Thyroid gland (tissue), 4 donors: ENCODE measurements around the gene GNAQ. TPM values are rescaled to one million over a fixed set of nuclear protein-coding genes. Genes with fewer than 3 reads are reported as not detected.
"Not testable (repeated sequence)": the region's sequence is repeated elsewhere in the genome, so short reads cannot be mapped to it uniquely, and the experiment has no call there.

Experiments used
- DNase-seq, 2 donors: peaks; one replicate each; pipeline ENCODE4 v3.0.0-alpha.2; 2019
- H3K27ac ChIP-seq, 3 donors: fragments of 200-600 bp; sonication (generic); 1 replicate in 2 of 3; 2 replicates in 1 of 3; pipeline ENCODE4 v1.5.1; 2016 to 2019; ENCODE audit warnings: mild to moderate bottlenecking in 1 of 3, moderate library complexity in 1 of 3
- H3K27me3 ChIP-seq: fragments of 200-600 bp; sonication (generic); one replicate; pipeline ENCODE4 v1.5.1; 2019
- H3K36me3 ChIP-seq, 2 donors: fragments of 200-600 bp; sonication (generic); one replicate each; pipeline ENCODE4 v1.5.1; 2016 to 2019
- H3K4me1 ChIP-seq, 2 donors: fragments of 200-600 bp; sonication (generic); one replicate each; pipeline ENCODE4 v1.5.1; 2017 to 2019
- H3K4me3 ChIP-seq, 3 donors: fragments of 200-600 bp; sonication (generic); replicated peaks in 1 of 3; 1 replicate in 2 of 3; 2 replicates in 1 of 3; pipeline ENCODE4 v1.5.1; 2016; ENCODE audit warnings: mild to moderate bottlenecking in 1 of 3
- H3K9me3 ChIP-seq: fragments of 200-600 bp; sonication (generic); one replicate; pipeline ENCODE4 v1.5.1; 2017
- POLR2A ChIP-seq, 2 donors: fragments of 450-650 bp; IDR thresholded peaks; one replicate each; pipeline ENCODE4 v1.6.1; 2017; ENCODE audit warnings: antibody characterized with exemption in 2 of 2, mild to moderate bottlenecking in 2 of 2, moderate library complexity in 1 of 2
- WGBS, 2 donors: methylation state at CpG; one replicate each; pipeline ENCODE4 v1.1.5; 2017; 5-methylcytosine and 5-hydroxymethylcytosine counted together
- intact Hi-C: fragments of 100-400 bp; cut with DNase I; formaldehyde crosslinking; loops from one replicate; pipeline ENCODE4 v1.15.1; 2023
- total RNA-seq, 4 donors: library from RNA; depleted of rRNA; stranded (reverse); fragments of >200 nt; gene quantifications; one replicate each; pipeline ENCODE4 v1.2.3, GENCODE V29; 2016
- TF ChIP-seq, protein P1 (sequence below), 6 experiments: fragments of 200-600 bp in 3 of 6; fragments of 450-650 bp in 3 of 6; sonication (generic) in 3 of 6; IDR thresholded peaks; one replicate each; pipeline ENCODE4 v1.5.1; 2016 to 2019; ENCODE audit warnings: antibody characterized with exemption in 6 of 6, mild to moderate bottlenecking in 2 of 6, inconsistent platforms in 1 of 6, moderate library complexity in 1 of 6

GNAQ gene
- total RNA-seq, 4 donors from 2014 or later = 40.0 to 60.8 (median 58.1) TPM

GRCh38 chr9:77871483-77871882 lies 160.1 kb downstream of the GNAQ start:
- DNase-seq = no peak
- Histone ChIP-seq H3K36me3 (no peaks in the 10 kb centered on the region), H3K4me3 (no peak overlapping the region), H3K4me1 (peaks cover 9 to 15% of the 10 kb centered on the region in 2 donors), H3K27me3 (no peaks in the 10 kb centered on the region), H3K27ac (no peak overlapping the region), H3K9me3 (no peaks in the 10 kb centered on the region)
- TF ChIP-seq, protein P1, sequence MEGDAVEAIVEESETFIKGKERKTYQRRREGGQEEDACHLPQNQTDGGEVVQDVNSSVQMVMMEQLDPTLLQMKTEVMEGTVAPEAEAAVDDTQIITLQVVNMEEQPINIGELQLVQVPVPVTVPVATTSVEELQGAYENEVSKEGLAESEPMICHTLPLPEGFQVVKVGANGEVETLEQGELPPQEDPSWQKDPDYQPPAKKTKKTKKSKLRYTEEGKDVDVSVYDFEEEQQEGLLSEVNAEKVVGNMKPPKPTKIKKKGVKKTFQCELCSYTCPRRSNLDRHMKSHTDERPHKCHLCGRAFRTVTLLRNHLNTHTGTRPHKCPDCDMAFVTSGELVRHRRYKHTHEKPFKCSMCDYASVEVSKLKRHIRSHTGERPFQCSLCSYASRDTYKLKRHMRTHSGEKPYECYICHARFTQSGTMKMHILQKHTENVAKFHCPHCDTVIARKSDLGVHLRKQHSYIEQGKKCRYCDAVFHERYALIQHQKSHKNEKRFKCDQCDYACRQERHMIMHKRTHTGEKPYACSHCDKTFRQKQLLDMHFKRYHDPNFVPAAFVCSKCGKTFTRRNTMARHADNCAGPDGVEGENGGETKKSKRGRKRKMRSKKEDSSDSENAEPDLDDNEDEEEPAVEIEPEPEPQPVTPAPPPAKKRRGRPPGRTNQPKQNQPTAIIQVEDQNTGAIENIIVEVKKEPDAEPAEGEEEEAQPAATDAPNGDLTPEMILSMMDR (IDR thresholded peaks at IDR 0.05) = no peak
- TF ChIP-seq POLR2A (IDR thresholded peaks at IDR 0.05) = no peak
- WGBS, 2 donors = 94 to 95% methylated on average over 1 of the region's 1 CpG
- intact Hi-C loops = no loop called here

DNA sequence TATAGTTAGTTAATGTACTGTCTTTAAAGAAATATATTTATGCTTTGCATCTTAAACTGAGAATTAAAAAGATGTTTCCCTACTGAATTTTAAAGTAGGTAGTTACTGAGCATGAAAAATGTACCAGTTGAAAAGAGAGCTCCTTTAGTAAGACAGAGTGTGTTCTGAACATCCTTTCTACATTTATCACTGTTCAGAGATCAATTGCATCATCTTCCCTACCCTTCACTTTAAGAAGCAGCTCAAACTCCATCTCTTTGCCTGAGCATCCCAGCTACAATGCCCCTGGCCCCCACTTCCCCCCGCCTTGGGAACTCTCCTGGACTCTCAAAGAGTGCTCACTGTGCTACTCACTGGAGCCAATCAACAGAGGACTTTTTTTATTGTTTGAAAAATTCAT lies 164.7 kb downstream of the GNAQ start:
- Histone ChIP-seq H3K4me1 (no peaks in the 10 kb centered on the region), H3K36me3 (no peaks in the 10 kb centered on the region), H3K27me3 (no peaks in the 10 kb centered on the region), H3K27ac (no peak overlapping the region), H3K9me3 (no peaks in the 10 kb centered on the region), H3K4me3 (no peak overlapping the region)
- no peak for DNase-seq
- TF ChIP-seq, protein P1 (IDR thresholded peaks at IDR 0.05) = no peak
- TF ChIP-seq POLR2A (IDR thresholded peaks at IDR 0.05) = no peak
- 87 to 88% methylated on average over 1 of the region's 1 CpG for WGBS, 2 donors
- intact Hi-C loops = no loop called here

DNA sequence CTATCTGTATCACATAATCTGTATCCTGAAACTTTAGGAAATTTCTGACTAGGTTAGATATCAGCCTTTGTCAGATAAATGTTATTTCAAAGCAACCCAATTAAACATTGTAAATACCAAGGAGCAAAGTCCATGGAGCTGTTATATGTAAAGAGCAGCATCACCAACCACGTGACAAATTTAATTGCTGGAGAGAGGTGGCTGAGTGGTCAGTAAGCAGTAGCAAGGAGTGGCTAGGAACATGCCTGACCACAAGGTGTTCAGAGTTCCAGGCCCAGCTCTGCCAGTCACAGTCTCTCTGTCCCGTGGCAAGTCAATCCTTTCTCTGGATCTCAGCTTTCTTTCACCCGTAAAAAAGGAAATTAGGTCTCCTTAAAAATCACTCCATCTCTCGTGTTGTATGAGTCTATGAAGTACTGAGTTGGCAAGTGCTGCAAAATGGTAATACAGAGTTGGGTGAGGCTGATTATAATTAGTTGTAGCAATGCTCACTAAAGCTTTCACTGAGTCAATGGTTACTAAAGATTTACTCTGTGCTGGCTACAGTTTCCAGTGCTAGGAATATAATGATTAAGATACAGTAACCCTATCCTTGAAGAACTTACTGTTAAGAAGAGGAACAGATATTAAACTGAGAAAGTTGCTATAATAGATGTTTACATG lies 166.1 kb downstream of the GNAQ start:
- no peaks in the 10 kb centered on the region for H3K36me3 ChIP-seq
- DNase-seq = no peak
- WGBS, 2 donors = 88 to 91% methylated on average over 4 of the region's 4 CpGs

GRCh38 chr9:77864211-77864889 lies 167.3 kb downstream of the GNAQ start:
- intact Hi-C loops = no loop called here
- DNase-seq = no peak

More for the DNA sequence above, 166.1 kb downstream of the GNAQ start:
- H3K4me3 ChIP-seq = no peak overlapping the region
- H3K4me1 ChIP-seq = no peaks in the 10 kb centered on the region
- no peaks in the 10 kb centered on the region for H3K9me3 ChIP-seq
- no peak overlapping the region for H3K27ac ChIP-seq
- intact Hi-C loops = no loop called here
- no peak for TF ChIP-seq POLR2A (IDR thresholded peaks at IDR 0.05)
- TF ChIP-seq, protein P1 (IDR thresholded peaks at IDR 0.05) = no peak
- no peaks in the 10 kb centered on the region for H3K27me3 ChIP-seq

GRCh38 chr9:77863638-77864037 lies 168.0 kb downstream of the GNAQ start:
- intact Hi-C loops, DNase-seq, H3K36me3 ChIP-seq, H3K27ac ChIP-seq, H3K27me3 ChIP-seq, H3K4me3 ChIP-seq, H3K9me3 ChIP-seq, H3K4me1 ChIP-seq: not testable (repeated sequence)
- WGBS, 2 donors = 95 to 96% methylated on average over 5 of the region's 5 CpGs

More at GRCh38 chr9:77864211-77864889, 167.3 kb downstream of the GNAQ start:
- Histone ChIP-seq H3K9me3 (no peaks in the 10 kb centered on the region), H3K27me3 (no peaks in the 10 kb centered on the region), H3K4me3 (no peak overlapping the region), H3K4me1 (no peaks in the 10 kb centered on the region), H3K27ac (no peak overlapping the region), H3K36me3 (no peaks in the 10 kb centered on the region)
- TF ChIP-seq, protein P1 (IDR thresholded peaks at IDR 0.05) = peak in 1 of 6 experiments; percentile 8
- TF ChIP-seq POLR2A (IDR thresholded peaks at IDR 0.05) = no peak
- 83 to 85% methylated on average over 5 of the region's 5 CpGs for WGBS, 2 donors

GRCh38 chr9:77860953-77861352 lies 170.7 kb downstream of the GNAQ start:
- intact Hi-C loops = not testable (repeated sequence)

More at GRCh38 chr9:77860953-77861352, 170.7 kb downstream of the GNAQ start:
- H3K9me3 ChIP-seq, H3K36me3 ChIP-seq, H3K4me1 ChIP-seq, H3K27ac ChIP-seq, DNase-seq, H3K4me3 ChIP-seq, H3K27me3 ChIP-seq: not testable (repeated sequence)
- WGBS, 2 donors = 92 to 96% methylated on average over 3 of the region's 3 CpGs
